Activated naive CD8-positive, alpha-beta T cell (primary cell): ENCODE data around the gene CIZ1.
A peak's percentile ranks its signal among the peaks of the same experiment; 100 is the strongest.

Experiments
- H3K27ac Mint-ChIP-seq: one replicate; pipeline ENCODE4 v1.8.0; 2021; ENCODE audit warnings: mixed read lengths
- H3K27me3 Mint-ChIP-seq: one replicate; pipeline ENCODE4 v1.8.0; 2021; ENCODE audit warnings: mixed read lengths
- H3K36me3 Mint-ChIP-seq: one replicate; pipeline ENCODE4 v1.8.0; 2021; ENCODE audit warnings: mixed read lengths
- H3K4me1 Mint-ChIP-seq: one replicate; pipeline ENCODE4 v1.8.0; 2021; ENCODE audit warnings: low read depth, mixed read lengths
- H3K4me3 Mint-ChIP-seq: one replicate; pipeline ENCODE4 v1.8.0; 2021; ENCODE audit warnings: mild to moderate bottlenecking, mixed read lengths
- H3K9me3 Mint-ChIP-seq: one replicate; pipeline ENCODE4 v1.8.0; 2021; ENCODE audit warnings: low read depth, mixed read lengths

CIZ1 gene

DNA sequence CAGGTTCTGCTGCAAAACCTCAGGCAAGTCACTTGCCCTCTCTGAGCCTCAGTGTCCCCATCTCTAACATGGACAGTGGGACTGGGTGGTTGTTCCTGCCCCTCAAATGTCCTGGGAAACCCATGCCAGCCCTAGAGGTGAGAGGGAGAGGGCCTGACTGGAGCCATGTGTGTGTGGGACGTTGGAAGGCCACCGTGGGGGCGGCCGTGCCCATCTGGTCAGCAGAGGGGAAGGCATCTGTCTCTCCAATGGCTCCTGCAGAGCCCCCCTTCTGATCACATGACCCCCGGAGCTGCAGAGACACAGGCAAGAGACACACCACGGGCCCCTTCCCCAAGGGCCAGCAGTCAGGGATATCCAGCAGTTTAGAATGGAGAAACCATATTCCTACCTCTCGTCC, 13.5 kb upstream of the CIZ1 start:
- Mint-ChIP-seq H3K9me3 (no peaks in the 10 kb centered on the region), H3K27me3 (peaks cover 3% of the 10 kb centered on the region), H3K4me3 (peak overlapping the region; percentile 47), H3K4me1 (peaks cover 10% of the 10 kb centered on the region), H3K36me3 (no peaks in the 10 kb centered on the region), H3K27ac (no peak overlapping the region)

DNA sequence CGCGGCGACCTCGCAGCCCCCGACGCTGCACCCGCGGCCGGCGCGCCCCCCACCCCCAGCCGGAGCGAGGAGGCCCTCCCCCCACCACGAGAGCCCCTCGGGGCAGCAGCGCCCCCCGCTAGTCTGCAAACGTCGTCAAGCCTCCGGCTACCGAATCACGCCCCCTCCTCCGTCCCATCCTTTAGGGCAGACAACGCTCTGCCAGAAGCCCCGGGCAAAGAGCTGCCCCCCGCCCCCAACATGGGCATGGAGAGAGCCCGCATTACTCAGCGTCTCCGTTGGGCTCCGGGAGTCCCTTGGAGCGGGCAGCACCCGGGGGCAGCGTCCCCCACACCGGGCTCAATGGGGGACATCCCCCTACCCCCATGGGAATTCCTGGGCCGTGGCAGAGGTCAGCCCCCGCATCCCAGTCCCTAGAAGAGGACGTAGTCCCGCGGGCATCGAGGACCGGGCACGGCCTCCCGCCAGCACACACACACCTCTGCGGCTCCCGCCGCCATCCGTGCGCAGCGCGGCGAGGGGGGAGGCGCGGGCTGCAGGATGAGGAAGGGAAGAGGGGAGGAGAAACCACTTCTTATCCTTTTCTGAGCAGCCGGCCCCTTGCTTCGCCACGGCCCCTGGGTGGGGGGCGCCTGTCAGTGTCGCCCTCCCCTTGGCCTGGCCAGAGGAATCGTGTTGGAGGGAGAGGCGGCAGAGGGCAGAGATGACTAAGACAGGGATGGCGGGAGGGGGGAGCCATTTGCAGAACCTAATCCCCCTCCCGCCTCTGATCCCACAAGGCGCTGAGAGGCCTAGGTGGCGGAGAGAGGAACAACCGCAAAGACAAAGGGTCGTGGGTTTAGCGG, 12.6 kb upstream of the CIZ1 start:
- H3K27me3 Mint-ChIP-seq = peaks cover 3% of the 10 kb centered on the region
- no peak overlapping the region for H3K27ac Mint-ChIP-seq
- H3K4me3 Mint-ChIP-seq = peak overlapping the region; percentile 49

DNA sequence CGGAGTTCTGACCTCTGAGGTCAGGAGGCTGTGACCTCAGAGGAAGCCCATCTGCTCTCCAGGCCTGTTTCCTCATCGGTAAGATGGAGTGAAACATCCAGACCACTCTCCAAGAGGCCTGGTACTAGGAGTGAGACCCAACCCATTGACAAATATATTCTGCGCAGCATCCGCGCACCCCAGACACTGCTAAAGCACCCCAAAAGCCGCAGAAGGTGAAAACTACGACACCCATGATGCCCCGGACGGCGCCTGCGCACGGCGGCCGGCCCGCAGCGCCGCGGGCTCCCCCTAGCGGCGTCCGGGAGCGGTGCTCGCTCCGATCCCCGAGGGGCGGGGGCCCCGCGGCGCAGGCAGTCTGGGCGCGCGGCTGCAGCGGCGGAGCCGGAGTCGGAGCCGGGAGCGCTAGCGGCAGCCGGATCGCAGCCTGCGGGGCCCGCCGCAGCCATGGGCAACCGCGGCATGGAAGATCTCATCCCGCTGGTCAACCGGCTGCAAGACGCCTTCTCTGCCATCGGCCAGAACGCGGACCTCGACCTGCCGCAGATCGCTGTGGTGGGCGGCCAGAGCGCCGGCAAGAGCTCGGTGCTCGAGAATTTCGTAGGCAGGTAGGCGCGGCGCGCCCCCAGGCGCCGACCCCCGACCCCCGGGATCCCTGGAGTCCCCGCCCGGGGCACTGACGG, 11.8 kb upstream of the CIZ1 start, which contains the start of gene DNM1:
Gene DNM1 (plus strand): TSS at position 356 of the 683 bp plus-strand sequence. CDS start 92 bp downstream, at position 448.
- peak within 1 kb of the TSS; percentile 83 for H3K4me3 Mint-ChIP-seq
- peaks cover 10% of the 10 kb centered on the region for H3K4me1 Mint-ChIP-seq
- peaks cover 3% of the 10 kb centered on the region for H3K27me3 Mint-ChIP-seq
- no peaks in the 10 kb centered on the region for H3K9me3 Mint-ChIP-seq
- H3K36me3 Mint-ChIP-seq = no peaks in the 10 kb centered on the region
- H3K27ac Mint-ChIP-seq = no peak within 1 kb of the TSS

More for the DNA sequence above, 12.6 kb upstream of the CIZ1 start:
- H3K36me3 Mint-ChIP-seq = no peaks in the 10 kb centered on the region
- H3K9me3 Mint-ChIP-seq = no peaks in the 10 kb centered on the region
- H3K4me1 Mint-ChIP-seq = peaks cover 10% of the 10 kb centered on the region

DNA sequence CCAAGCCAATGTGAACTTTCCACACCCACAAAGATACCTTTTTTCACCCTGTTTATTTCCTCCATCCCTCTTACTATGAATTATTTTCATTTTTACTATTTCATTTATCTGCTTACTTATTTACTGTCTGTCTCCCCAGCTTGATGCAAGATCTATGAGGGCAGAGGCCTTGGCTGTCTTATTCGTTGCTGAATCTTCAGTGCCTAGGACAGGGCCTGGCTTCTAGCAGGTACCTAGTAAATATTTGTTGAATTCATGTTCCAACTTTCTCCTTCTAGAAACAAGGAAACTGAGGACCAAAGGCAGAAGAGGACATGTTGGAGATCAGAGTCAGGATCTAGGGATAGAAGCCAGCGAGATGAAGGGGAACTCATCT, 11.3 kb upstream of the CIZ1 start:
- H3K36me3 Mint-ChIP-seq = no peaks in the 10 kb centered on the region
- peaks cover 3% of the 10 kb centered on the region for H3K27me3 Mint-ChIP-seq
- H3K27ac Mint-ChIP-seq = no peak overlapping the region
- peak overlapping the region; percentile 83 for H3K4me3 Mint-ChIP-seq
- H3K9me3 Mint-ChIP-seq = no peaks in the 10 kb centered on the region
- H3K4me1 Mint-ChIP-seq = peaks cover 10% of the 10 kb centered on the region

DNA sequence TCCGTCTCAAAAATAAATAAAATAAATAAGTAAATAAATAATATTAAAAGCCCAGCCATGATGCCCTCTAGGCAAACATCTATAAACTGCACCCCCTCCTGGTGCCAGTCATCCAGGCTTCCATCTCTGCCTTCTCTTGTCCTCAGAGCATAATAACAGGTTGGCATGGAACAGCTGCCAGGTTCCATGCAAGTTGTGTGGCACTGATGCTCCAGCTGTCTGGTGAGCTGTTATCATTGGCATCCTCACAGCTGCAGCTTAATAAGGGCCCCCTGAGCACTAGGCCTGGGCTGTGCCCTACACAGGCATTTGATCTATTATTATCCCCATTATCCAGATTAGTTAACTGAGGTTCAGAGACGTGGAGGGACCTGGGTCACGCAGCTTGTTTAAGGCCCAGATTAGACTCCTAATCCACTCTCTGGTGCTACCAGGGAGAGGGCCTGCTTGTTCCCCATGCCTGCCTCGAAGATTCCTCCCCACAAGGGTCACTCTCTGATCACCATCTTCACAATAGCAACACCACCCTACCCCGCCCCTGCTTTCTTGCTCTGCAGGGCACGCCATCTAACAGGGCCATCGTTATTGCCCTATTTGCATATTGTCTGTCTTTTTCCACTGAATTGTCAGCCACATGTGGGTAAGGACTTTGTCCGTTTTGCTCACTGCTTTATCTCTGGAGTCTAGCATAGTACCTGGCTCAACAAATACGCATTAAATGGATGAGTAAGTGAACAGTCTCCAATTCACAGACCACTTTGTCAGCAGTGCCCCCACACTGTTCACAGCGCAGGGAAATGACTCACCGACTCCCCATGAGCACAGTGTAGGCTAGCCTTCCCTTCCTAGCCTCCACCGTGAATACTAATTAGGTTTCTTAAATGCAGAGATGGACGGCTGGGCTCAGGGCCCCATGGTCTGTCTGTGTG, 10.3 kb upstream of the CIZ1 start:
- H3K4me1 Mint-ChIP-seq = peaks cover 10% of the 10 kb centered on the region
- peaks cover 3% of the 10 kb centered on the region for H3K27me3 Mint-ChIP-seq
- no peaks in the 10 kb centered on the region for H3K9me3 Mint-ChIP-seq
- H3K27ac Mint-ChIP-seq = no peak overlapping the region
- no peak overlapping the region for H3K4me3 Mint-ChIP-seq
- no peaks in the 10 kb centered on the region for H3K36me3 Mint-ChIP-seq

DNA sequence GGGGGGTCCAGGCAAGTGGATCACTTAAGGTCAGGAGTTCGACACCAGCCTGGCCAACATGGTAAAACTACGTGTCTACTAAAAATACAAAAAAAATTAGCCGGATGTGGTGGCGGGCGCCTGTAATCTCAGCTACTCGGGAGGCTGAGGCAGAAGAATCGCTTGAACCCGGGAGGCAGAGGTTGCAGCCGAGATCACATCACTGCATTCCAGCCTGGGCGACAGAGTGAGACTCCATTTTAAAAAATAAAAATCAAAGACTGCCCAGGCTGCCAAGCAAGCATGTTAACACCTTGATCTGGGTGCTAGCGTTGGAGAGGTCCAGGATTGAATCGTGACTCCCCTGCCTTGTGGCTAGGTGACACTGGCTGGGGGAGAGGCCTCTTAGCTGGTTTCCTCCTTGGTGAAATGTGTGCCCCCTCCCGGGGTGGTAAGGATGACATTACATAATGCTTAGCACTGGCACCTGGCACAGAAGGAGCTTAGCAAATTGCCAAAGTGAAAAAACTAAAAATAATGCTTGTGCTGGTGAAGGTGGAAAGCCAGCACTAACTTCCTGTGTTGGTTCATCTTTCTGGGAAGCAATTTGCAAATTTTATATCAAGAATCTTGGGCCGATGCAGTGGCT, 2.2 kb upstream of the CIZ1 start:
- peaks cover 4% of the 10 kb centered on the region for H3K36me3 Mint-ChIP-seq
- no peak overlapping the region for H3K27ac Mint-ChIP-seq
- H3K4me1 Mint-ChIP-seq = peaks cover 16% of the 10 kb centered on the region
- H3K9me3 Mint-ChIP-seq = no peaks in the 10 kb centered on the region
- no peaks in the 10 kb centered on the region for H3K27me3 Mint-ChIP-seq
- H3K4me3 Mint-ChIP-seq = no peak overlapping the region

DNA sequence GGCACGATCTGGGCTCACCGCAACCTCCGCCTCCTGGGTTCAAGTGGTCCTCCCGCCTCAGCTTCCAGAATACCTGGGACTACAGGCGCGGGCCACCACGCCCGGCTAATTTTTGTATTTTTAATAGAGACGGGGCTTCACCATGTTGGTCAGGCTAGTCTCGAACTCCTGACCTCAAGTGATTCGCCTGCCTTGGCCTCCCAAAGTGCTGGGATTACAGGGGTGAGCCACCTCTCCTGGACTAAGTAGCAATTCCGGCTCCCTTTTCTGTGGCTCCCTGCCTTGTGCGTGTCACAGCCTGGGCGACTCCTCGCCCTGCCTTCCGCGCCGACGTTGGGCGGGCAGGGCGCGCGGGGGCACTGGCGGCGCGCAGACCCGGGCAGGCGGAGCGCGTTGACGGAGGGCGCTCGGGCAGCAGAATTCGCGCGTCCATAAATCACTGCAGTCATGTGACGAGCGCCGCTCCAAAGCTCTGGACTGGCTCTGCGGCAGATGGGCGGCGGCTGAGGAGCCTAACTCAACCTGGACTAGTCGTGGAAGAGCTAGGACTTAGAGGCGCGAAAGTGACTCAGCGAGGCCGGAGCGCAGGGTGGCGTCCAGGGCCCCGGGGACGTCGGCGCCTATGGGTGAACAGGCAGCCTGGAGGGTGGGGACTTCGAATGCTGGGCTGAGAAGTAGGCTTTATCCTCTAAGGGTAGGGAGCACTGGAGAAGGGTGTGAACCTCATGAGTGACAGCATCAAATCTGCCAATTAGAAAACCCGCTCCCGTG, 1.4 kb upstream of the CIZ1 start:
- H3K36me3 Mint-ChIP-seq = peaks cover 4% of the 10 kb centered on the region
- H3K27me3 Mint-ChIP-seq = no peaks in the 10 kb centered on the region
- no peaks in the 10 kb centered on the region for H3K9me3 Mint-ChIP-seq
- H3K4me3 Mint-ChIP-seq = peak overlapping the region; percentile 53
- peaks cover 22% of the 10 kb centered on the region for H3K4me1 Mint-ChIP-seq
- no peak overlapping the region for H3K27ac Mint-ChIP-seq

DNA sequence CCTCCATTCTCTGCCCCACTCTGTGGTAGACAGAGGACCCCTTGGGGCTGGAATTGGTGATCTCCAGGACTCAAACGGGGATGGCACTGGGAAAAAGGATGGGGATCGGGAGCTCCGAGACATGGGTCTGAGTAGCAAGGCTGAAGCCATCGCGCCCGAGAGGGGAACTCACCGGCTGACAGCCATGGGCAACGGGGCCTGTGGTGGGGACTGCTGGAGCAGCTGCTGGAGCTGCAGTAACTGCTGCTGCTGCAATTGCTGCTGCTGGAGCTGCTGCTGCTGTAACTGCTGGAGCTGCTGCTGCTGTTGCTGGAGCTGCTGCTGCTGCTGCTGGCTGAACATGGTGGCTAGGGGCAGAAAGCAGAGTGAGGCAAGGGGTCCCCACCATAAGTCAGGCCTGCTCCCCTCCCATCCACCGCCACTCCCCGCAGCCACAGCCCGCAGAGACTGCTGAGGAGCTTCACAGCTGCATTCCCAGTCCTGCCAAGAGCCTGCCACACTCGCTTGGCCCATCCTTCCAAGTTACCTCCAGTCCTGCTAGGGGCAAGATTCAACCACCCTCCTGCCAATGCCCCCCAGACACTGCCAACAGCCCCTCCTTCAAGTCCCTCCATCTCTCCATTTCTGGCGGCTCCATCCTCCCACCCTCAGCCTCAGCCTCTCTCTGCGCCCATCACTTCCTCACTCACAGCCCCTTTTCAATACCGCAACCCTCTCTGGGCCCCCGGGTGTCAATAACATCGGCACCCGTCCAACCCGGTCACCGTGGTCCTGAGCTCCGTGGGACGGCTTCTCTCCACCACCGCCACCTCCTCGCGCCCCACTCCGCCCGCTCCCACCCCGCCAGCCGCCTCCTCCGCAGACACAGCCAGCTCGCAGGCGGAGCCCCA, 611 bp downstream of the CIZ1 start:
- Mint-ChIP-seq H3K4me1 (peaks cover 29% of the 10 kb centered on the region), H3K27ac (peak overlapping the region; percentile 90), H3K4me3 (peak overlapping the region; percentile 98), H3K9me3 (no peaks in the 10 kb centered on the region), H3K27me3 (no peaks in the 10 kb centered on the region), H3K36me3 (peaks cover 8% of the 10 kb centered on the region)

DNA sequence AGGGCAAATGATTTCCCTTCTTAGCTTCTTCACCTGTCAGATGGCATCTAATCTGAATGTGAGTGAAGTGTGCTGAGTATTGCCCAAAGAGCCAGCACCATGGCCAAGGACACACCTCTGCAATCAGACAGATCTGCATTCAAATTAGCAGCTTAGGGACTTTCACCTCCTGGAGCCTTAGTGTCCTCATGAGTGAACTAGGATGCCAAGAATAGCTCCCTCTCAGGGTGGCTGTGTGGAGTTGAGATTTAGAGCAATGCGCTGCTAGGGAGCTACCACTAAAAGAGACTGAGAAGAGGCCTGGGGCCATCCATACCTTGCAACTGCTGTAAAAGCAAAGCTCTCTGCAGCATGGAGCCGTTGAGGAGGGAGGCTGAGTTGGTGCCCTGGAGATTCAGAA, 1.4 kb downstream of the CIZ1 start:
- no peaks in the 10 kb centered on the region for H3K9me3 Mint-ChIP-seq
- no peaks in the 10 kb centered on the region for H3K27me3 Mint-ChIP-seq
- peak overlapping the region; percentile 98 for H3K4me3 Mint-ChIP-seq
- H3K36me3 Mint-ChIP-seq = peaks cover 8% of the 10 kb centered on the region
- peaks cover 29% of the 10 kb centered on the region for H3K4me1 Mint-ChIP-seq
- H3K27ac Mint-ChIP-seq = peak overlapping the region; percentile 68

DNA sequence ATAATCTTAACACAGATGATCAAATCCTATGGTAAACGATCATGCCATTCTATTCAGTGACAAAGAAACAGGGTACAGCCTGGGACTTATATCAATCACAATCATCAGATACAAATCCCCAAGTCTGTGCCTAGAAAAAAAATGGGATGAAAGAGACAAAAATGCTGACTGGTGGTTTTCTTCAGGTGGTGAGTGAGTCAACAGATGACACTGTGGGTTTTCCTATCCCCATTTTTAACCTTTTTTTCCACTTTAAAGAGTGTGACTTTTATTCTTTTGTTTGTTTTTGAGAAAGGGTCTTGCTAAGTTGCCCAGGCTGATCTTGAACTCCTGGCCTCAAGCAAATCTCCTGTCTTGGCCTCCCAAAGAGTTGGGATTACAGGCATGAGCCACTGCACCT, 3.2 kb downstream of the CIZ1 start:
- Mint-ChIP-seq H3K36me3 (peaks cover 10% of the 10 kb centered on the region), H3K27me3 (no peaks in the 10 kb centered on the region), H3K4me3 (peak overlapping the region; percentile 38), H3K4me1 (peaks cover 29% of the 10 kb centered on the region), H3K27ac (no peak overlapping the region), H3K9me3 (no peaks in the 10 kb centered on the region)

DNA sequence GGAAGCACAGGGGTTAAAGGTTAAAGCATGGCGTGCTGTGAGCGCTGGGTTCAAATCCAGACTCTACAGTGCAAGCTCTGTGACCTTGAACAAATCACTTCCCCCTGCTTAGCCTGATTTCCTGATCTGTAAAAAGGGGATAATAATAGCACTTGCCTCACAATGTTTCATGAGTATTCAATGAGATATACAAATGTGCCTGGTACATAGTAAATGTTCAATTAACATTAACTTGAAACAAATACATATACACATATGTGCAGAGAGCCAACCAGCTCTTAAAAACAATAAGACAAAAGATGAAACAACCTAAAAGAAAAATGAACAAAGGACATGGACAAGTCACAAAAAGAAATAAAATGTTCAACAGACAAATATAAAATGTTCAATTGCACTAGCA, 4.0 kb downstream of the CIZ1 start:
- Mint-ChIP-seq H3K27ac (no peak overlapping the region), H3K4me3 (no peak overlapping the region), H3K36me3 (peaks cover 10% of the 10 kb centered on the region), H3K9me3 (no peaks in the 10 kb centered on the region), H3K27me3 (no peaks in the 10 kb centered on the region), H3K4me1 (peaks cover 29% of the 10 kb centered on the region)

DNA sequence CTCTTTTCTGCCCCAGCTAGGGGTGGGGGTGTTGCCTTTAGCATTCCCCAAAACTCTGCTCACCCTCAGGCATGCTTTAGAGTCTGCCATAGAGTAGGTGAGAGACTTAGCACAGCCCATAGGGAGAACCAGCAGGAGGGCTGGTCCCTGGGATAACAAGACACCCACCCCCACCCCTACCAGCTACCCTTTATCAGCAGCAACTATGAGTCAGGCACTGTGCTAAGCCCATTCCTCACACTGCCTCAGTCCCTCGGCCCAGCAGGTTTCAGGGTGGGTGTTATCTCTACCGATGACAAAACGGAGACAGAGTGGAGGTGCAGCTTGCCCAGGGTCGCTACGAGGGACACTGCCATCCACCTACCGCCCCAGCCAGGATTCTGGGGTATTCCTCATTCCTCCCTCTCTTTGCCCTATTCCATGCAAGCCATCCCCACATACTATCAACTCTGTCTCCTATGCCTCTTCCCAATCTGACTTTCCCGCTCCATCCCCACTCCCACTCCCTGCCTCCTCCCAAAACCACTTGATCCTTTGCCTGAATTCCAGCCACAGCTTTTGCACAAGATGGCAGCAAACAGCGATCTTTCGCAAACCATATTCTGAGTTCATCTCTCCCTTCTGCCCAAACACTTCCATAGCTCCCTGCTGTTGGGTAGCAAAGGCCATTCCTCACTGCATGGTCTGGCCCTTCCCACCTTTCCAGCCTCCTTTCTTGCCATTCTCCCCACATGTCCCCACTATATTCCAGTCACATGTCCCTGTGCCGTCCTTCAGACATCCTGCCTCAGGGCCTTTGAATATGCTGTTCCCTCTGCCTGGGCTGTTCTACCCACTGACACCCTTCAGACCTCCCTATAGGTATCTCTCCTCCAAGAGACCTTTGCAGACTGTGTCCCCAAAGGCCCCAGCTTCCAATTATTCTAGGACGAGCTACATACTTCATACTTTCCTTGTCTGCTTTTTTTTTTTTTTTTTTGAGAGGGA, 5.1 kb downstream of the CIZ1 start:
- no peaks in the 10 kb centered on the region for H3K27me3 Mint-ChIP-seq
- H3K4me1 Mint-ChIP-seq = peaks cover 25% of the 10 kb centered on the region
- no peak overlapping the region for H3K4me3 Mint-ChIP-seq
- no peak overlapping the region for H3K27ac Mint-ChIP-seq
- peaks cover 10% of the 10 kb centered on the region for H3K36me3 Mint-ChIP-seq
- H3K9me3 Mint-ChIP-seq = no peaks in the 10 kb centered on the region
